HL-60/S4 (cell line): ENCODE measurements around the gene MPZ.
"Not testable (repeated sequence)": the region's sequence is repeated elsewhere in the genome, so short reads cannot be mapped to it uniquely, and the experiment has no call there.

Source experiments
- in situ Hi-C: fragments of 300-500 bp; cut with MboI; formaldehyde crosslinking; loops from 2 replicates; pipeline ENCODE4 v1.14.3; 2022; ENCODE audit warnings: low sequenced_read_pairs

The MPZ gene

DNA sequence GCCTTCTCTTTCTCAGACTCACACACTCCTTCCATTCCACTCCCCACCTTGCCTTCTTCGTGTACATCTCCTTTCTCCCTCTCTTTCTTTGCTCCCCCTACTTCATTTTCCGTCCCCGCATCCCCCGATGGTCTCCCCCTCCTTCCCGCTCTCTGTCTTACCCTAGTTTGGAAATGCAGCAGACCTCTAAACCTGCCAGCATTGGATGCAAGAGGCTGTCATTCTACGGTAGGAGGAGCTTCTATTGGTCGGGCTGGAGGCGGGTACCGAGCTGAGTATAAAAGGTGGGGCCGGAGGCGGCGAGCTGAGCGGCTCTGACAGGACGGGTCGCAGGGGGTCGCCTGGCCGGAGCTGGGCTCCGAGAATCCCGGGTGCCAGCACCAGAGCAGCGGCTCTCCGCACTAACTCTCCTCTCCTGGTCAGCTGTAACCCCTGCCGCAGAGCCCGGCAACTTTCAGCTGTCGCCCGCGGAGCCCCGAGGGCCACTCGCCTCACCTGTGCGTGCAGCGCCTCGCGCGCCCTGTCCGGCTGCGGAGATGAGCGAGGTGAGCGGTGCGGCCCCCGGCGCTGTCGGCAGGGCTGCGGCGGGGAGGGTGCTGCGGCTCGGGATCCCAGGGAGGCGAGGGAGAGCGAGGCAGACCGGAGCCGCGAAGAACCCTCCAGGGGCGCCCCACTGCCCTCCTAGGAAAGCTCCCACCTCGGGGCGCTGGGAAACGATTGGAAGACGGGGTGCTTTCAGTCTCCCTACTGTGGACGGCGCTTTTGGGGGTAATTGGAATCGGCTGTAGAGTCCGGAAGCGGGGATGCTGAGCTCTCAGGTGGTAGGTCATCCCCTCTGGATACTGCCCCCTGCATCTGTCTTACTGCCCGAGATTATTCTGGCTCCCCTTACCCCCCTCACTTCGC is 51.1 kb downstream of the MPZ start, which contains the start of gene PCP4L1:
PCP4L1 (plus strand) TSS at position 307 of the 906 bp plus-strand sequence; CDS start at position 537, 230 bp downstream.
- in situ Hi-C loops: no loop called here

DNA sequence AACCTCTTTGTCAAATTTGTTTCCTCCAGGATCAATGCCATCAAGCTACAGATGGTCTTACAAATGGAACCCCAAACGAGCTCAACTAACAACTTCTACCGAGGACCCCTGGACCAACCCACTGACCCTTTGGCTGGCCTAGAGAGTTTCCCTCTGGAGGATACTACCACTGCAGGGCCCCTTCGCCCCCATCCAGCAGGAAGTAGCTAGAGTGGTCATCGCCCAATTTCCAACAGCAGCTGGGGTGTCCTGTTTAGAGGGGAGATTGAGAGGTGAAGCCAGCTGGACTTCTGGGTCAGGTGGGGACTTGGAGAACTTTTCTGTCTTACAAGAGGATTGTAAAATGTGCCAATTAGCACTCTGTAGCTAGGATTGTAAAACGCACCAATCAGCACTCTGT is 52.7 kb downstream of the MPZ start:
- in situ Hi-C loops: not testable (repeated sequence)

DNA sequence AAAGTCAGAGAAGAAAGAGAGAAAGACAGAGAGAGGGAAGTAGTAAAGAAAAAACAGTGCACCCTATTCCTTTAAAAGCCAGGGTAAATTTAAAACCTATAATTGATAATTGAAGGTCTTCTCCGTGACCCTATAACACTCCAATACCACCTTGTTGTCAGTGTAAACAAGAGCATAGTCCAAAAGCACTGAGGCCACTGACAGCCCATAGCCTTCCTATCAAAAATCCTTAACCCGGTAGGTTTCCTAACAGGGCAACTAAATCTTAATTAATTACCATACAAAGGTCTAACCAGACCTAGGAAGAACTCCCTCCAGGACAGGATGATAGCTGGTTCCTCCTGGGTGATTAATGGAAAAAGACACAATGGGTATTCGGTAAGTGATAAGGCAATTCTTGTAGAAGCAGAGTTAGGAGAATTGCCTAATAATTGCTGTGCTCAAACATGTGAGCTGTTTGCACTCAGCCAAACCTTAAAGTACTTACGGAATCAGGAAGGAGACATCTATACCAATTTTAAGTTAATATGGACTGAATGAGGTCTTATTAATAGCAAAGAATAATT is 53.7 kb downstream of the MPZ start:
- in situ Hi-C loops: not testable (repeated sequence)

DNA sequence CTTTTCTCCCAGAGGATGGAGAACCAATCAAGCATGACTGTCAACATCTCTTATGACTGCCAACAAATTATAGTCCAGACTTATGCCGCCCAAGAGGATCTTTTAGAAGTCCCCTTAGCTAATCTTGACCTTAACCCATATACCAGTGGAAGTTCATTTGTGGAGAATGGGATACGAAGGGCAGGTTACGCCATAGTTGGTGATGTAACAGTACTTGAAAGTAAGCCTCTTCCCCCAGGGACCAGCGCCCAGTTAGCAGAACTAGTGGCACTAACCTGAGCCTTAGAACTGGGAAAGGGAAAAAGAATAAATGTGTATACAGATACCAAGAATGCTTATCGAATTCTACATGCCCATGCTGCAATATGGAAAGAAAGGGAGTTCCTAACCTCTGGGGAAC is 54.5 kb downstream of the MPZ start:
- in situ Hi-C loops: not testable (repeated sequence)
